WTC11 (cell line): ENCODE measurements around the gene CRACDL. TPM values are rescaled to one million over a fixed set of nuclear protein-coding genes. Genes with fewer than 3 reads are reported as not detected.

Experiments
- ATAC-seq: fragments of 200-7000 bp; cut with Tn5 transposase; 2 replicates; pipeline ENCODE4 v1.10.0; 2021; ENCODE audit warnings: mild to moderate bottlenecking, moderate library complexity
- CTCF ChIA-PET: fragments of 300-600 bp; sonication (Branson Sonifier 250); formaldehyde crosslinking; loops from one replicate; lab custom pipeline; 2021; ENCODE audit warnings: antibody characterized with exemption; lab: Charles Lee
- POLR2A ChIA-PET: fragments of 350-600 bp; sonication (Branson Sonifier 250); formaldehyde crosslinking; loops from one replicate; lab custom pipeline; 2021; ENCODE audit warnings: antibody characterized with exemption; lab: Charles Lee
- DNase-seq: peaks from one replicate; pipeline ENCODE4 v3.0.0; 2021; ENCODE audit warnings: low spot score
- H3K27ac Mint-ChIP-seq: 2 replicates; pipeline ENCODE4 v1.8.0; 2021; ENCODE audit warnings: mixed read lengths
- H3K27me3 Mint-ChIP-seq: 2 replicates; pipeline ENCODE4 v1.8.0; 2021; ENCODE audit warnings: low read depth, mild to moderate bottlenecking, moderate library complexity, mixed read lengths
- H3K36me3 Mint-ChIP-seq: 2 replicates; pipeline ENCODE4 v1.8.0; 2021; ENCODE audit warnings: mixed read lengths
- H3K4me1 Mint-ChIP-seq: 2 replicates; pipeline ENCODE4 v1.8.0; 2022; ENCODE audit warnings: mixed read lengths
- H3K4me3 Mint-ChIP-seq: 2 replicates; pipeline ENCODE4 v1.8.0; 2021; ENCODE audit warnings: mild to moderate bottlenecking, moderate library complexity, mixed read lengths
- H3K9me3 Mint-ChIP-seq: 2 replicates; pipeline ENCODE4 v1.8.0; 2021; ENCODE audit warnings: mixed read lengths
- ATF6 ChIP-seq: sonication (generic); formaldehyde crosslinking; IDR thresholded peaks from 2 replicates; pipeline ENCODE4 v1.8.1; 2023; ENCODE audit warnings: mild to moderate bottlenecking, missing genetic modification reagents
- CBFB ChIP-seq: sonication (generic); formaldehyde crosslinking; IDR thresholded peaks from 2 replicates; pipeline ENCODE4 v1.8.1; 2022; ENCODE audit warnings: mild to moderate bottlenecking, low read depth, missing genetic modification reagents
- CREB1 ChIP-seq: sonication (generic); formaldehyde crosslinking; IDR thresholded peaks from 2 replicates; pipeline ENCODE4 v1.8.0; 2023; ENCODE audit warnings: mild to moderate bottlenecking, missing genetic modification reagents
- ELF4 ChIP-seq: sonication (generic); formaldehyde crosslinking; IDR thresholded peaks from 2 replicates; pipeline ENCODE4 v1.8.1; 2022; ENCODE audit warnings: low read depth, mild to moderate bottlenecking, moderate library complexity, missing genetic modification reagents
- ESRRA ChIP-seq: sonication (generic); formaldehyde crosslinking; IDR thresholded peaks from 2 replicates; pipeline ENCODE4 v1.8.1; 2022; ENCODE audit warnings: mild to moderate bottlenecking, missing genetic modification reagents, borderline replicate concordance
- JUN ChIP-seq: sonication (generic); formaldehyde crosslinking; IDR thresholded peaks from 2 replicates; pipeline ENCODE4 v1.8.0; 2023; ENCODE audit warnings: mild to moderate bottlenecking, missing genetic modification reagents
- NFE2L1 ChIP-seq: sonication (generic); formaldehyde crosslinking; IDR thresholded peaks from 2 replicates; pipeline ENCODE4 v1.8.1; 2023; ENCODE audit warnings: missing genetic modification reagents
- PRDM15 ChIP-seq: sonication (generic); formaldehyde crosslinking; IDR thresholded peaks from 2 replicates; pipeline ENCODE4 v1.8.0; 2022; ENCODE audit warnings: missing genetic modification reagents
- SMAD4 ChIP-seq: sonication (generic); formaldehyde crosslinking; IDR thresholded peaks from 2 replicates; pipeline ENCODE4 v1.8.0; 2022; ENCODE audit warnings: mild to moderate bottlenecking, missing genetic modification reagents
- TEAD4 ChIP-seq: sonication (generic); formaldehyde crosslinking; IDR thresholded peaks from 2 replicates; pipeline ENCODE4 v1.8.0; 2022; ENCODE audit warnings: mild to moderate bottlenecking, missing genetic modification reagents
- USF2 ChIP-seq: sonication (generic); formaldehyde crosslinking; IDR thresholded peaks from 2 replicates; pipeline ENCODE4 v1.8.1; 2023; ENCODE audit warnings: mild to moderate bottlenecking, missing genetic modification reagents, moderate library complexity
- ZNF396 ChIP-seq: fragments of 250-450 bp; sonication (Bioruptor Pico); IDR thresholded peaks from 2 replicates; pipeline ENCODE4 v1.8.0; 2021; ENCODE audit warnings: mild to moderate bottlenecking, moderate library complexity, borderline replicate concordance
- ZNF423 ChIP-seq: fragments of 250-450 bp; sonication (Bioruptor Pico); IDR thresholded peaks from 2 replicates; pipeline ENCODE4 v2.1.2; 2022; ENCODE audit warnings: mild to moderate bottlenecking, moderate library complexity
- ZNF512 ChIP-seq: sonication (generic); formaldehyde crosslinking; IDR thresholded peaks from 2 replicates; pipeline ENCODE4 v1.8.1; 2022; ENCODE audit warnings: missing genetic modification reagents, borderline replicate concordance
- total RNA-seq: library from RNA; stranded (reverse); gene quantifications from 3 replicates; pipeline ENCODE4 v1.2.3, GENCODE V29; 2021
- TF ChIP-seq, protein P1 (sequence below): sonication (generic); formaldehyde crosslinking; IDR thresholded peaks from 2 replicates; pipeline ENCODE4 v1.8.1; 2022; ENCODE audit warnings: mild to moderate bottlenecking, moderate library complexity, missing genetic modification reagents
- TF ChIP-seq, protein P2 (sequence below): sonication (generic); formaldehyde crosslinking; conservative IDR thresholded peaks from 2 replicates; pipeline ENCODE4 v1.8.1; 2023; ENCODE audit warnings: mild to moderate bottlenecking, low read depth, missing genetic modification reagents, moderate library complexity
- TF ChIP-seq, protein P3 (sequence below): sonication (generic); formaldehyde crosslinking; IDR thresholded peaks from 2 replicates; pipeline ENCODE4 v1.8.1; 2023; ENCODE audit warnings: mild to moderate bottlenecking, moderate library complexity, missing genetic modification reagents
- TF ChIP-seq, protein P4 (sequence below): sonication (generic); formaldehyde crosslinking; IDR thresholded peaks from 2 replicates; pipeline ENCODE4 v1.8.0; 2022; ENCODE audit warnings: mild to moderate bottlenecking, missing genetic modification reagents

CRACDL gene
- total RNA-seq, 1 experiment from 2014 or later, result 0.72 TPM

- TF ChIP-seq NFE2L1 (CRISPR knock-in tag) (no peak), JUN (CRISPR knock-in tag) (no peak), ZNF396 (no peak)
These were observed 65.4 kb downstream of the CRACDL start (continued) for GRCh38 chr2:98870516-98871158.

GRCh38 chr2:98869870-98870269 lies 66.2 kb downstream of the CRACDL start:
- ChIA-PET CTCF (interaction anchor here (0.8 to 1.6 kb wide), 4 partner anchors 53 to 220 kb away, joined by 3 to 4 read pairs (median 3); partner anchors contain the start of gene CRACDL), POLR2A (no interaction called here)
- no peak for DNase-seq
- H3K4me1 Mint-ChIP-seq, result peaks cover 18% of the 10 kb centered on the region
- TF ChIP-seq SMAD4 (CRISPR knock-in tag) (no peak), CBFB (CRISPR knock-in tag) (no peak), CREB1 (no peak), ELF4 (CRISPR knock-in tag) (no peak), TEAD4 (CRISPR knock-in tag) (no peak), ESRRA (CRISPR knock-in tag) (no peak), USF2 (CRISPR knock-in tag) (no peak), ZNF512 (CRISPR knock-in tag) (no peak), ZNF423 (no peak)
- TF ChIP-seq, protein P1, sequence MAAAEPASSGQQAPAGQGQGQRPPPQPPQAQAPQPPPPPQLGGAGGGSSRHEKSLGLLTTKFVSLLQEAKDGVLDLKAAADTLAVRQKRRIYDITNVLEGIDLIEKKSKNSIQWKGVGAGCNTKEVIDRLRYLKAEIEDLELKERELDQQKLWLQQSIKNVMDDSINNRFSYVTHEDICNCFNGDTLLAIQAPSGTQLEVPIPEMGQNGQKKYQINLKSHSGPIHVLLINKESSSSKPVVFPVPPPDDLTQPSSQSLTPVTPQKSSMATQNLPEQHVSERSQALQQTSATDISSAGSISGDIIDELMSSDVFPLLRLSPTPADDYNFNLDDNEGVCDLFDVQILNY (CRISPR knock-in tag), result no peak
- TF ChIP-seq, protein P2, sequence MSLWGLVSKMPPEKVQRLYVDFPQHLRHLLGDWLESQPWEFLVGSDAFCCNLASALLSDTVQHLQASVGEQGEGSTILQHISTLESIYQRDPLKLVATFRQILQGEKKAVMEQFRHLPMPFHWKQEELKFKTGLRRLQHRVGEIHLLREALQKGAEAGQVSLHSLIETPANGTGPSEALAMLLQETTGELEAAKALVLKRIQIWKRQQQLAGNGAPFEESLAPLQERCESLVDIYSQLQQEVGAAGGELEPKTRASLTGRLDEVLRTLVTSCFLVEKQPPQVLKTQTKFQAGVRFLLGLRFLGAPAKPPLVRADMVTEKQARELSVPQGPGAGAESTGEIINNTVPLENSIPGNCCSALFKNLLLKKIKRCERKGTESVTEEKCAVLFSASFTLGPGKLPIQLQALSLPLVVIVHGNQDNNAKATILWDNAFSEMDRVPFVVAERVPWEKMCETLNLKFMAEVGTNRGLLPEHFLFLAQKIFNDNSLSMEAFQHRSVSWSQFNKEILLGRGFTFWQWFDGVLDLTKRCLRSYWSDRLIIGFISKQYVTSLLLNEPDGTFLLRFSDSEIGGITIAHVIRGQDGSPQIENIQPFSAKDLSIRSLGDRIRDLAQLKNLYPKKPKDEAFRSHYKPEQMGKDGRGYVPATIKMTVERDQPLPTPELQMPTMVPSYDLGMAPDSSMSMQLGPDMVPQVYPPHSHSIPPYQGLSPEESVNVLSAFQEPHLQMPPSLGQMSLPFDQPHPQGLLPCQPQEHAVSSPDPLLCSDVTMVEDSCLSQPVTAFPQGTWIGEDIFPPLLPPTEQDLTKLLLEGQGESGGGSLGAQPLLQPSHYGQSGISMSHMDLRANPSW (CRISPR knock-in tag), result no peak
- TF ChIP-seq, protein P3, sequence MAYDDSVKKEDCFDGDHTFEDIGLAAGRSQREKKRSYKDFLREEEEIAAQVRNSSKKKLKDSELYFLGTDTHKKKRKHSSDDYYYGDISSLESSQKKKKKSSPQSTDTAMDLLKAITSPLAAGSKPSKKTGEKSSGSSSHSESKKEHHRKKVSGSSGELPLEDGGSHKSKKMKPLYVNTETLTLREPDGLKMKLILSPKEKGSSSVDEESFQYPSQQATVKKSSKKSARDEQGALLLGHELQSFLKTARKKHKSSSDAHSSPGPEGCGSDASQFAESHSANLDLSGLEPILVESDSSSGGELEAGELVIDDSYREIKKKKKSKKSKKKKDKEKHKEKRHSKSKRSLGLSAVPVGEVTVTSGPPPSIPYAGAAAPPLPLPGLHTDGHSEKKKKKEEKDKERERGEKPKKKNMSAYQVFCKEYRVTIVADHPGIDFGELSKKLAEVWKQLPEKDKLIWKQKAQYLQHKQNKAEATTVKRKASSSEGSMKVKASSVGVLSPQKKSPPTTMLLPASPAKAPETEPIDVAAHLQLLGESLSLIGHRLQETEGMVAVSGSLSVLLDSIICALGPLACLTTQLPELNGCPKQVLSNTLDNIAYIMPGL (CRISPR knock-in tag), result no peak
- H3K4me3 Mint-ChIP-seq, result no peak overlapping the region
- no peaks in the 10 kb centered on the region for H3K36me3 Mint-ChIP-seq
- no peaks in the 10 kb centered on the region for H3K9me3 Mint-ChIP-seq
- H3K27ac Mint-ChIP-seq, result no peak overlapping the region
- no peak for ATAC-seq
- no peaks in the 10 kb centered on the region for H3K27me3 Mint-ChIP-seq

- Mint-ChIP-seq H3K27me3 (no peaks in the 10 kb centered on the region), H3K27ac (no peak overlapping the region), H3K4me3 (no peak overlapping the region), H3K36me3 (no peaks in the 10 kb centered on the region), H3K9me3 (no peaks in the 10 kb centered on the region), H3K4me1 (peaks cover 18% of the 10 kb centered on the region)
- peak; percentile 23 for DNase-seq
- ChIA-PET CTCF (interaction anchor here (1.3 kb wide), 2 partner anchors 54 to 220 kb away, joined by 3 to 7 read pairs; no protein-coding TSS in a partner anchor), POLR2A (no interaction called here)
- no peak for TF ChIP-seq ATF6
- TF ChIP-seq PRDM15 (CRISPR knock-in tag), result no peak
- TF ChIP-seq, protein P4, sequence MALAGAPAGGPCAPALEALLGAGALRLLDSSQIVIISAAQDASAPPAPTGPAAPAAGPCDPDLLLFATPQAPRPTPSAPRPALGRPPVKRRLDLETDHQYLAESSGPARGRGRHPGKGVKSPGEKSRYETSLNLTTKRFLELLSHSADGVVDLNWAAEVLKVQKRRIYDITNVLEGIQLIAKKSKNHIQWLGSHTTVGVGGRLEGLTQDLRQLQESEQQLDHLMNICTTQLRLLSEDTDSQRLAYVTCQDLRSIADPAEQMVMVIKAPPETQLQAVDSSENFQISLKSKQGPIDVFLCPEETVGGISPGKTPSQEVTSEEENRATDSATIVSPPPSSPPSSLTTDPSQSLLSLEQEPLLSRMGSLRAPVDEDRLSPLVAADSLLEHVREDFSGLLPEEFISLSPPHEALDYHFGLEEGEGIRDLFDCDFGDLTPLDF (CRISPR knock-in tag), result no peak
- ATAC-seq, result peak; percentile 70
These were observed 66.8 kb downstream of the CRACDL start for GRCh38 chr2:98869272-98869641.
